Neural cell (in vitro differentiated cells): ENCODE measurements around the gene EIF3CL. TPM values are rescaled to one million over a fixed set of nuclear protein-coding genes. Genes with fewer than 3 reads are reported as not detected.
"Not testable (repeated sequence)": the region's sequence is repeated elsewhere in the genome, so short reads cannot be mapped to it uniquely, and the experiment has no call there.

Source experiments
- H2AFZ ChIP-seq: fragments of 200-600, 300-800 bp; sonication (generic), shearing (Covaris generic); 2 replicates; pipeline ENCODE4 v1.6.0; 2014; ENCODE audit warnings: low read depth, mild to moderate bottlenecking, antibody characterized with exemption, low read length, moderate library complexity
- H3F3A ChIP-seq: fragments of 200-600 bp; shearing (Covaris generic); 2 replicates; pipeline ENCODE4 v1.6.1; 2016; ENCODE audit warnings: mild to moderate bottlenecking, moderate library complexity, mixed read lengths, antibody characterized with exemption, low read length; ENCODE audit not compliant: insufficient read depth, poor library complexity, severe bottlenecking
- H3K27ac ChIP-seq: fragments of 200-600, 300-800 bp; sonication (generic), shearing (Covaris generic); 2 replicates; pipeline ENCODE4 v1.5.1; 2014; ENCODE audit warnings: mild to moderate bottlenecking, low read length, moderate library complexity
- H3K27me3 ChIP-seq: fragments of 300-800, 200-600 bp; sonication (generic), shearing (Covaris generic); 2 replicates; pipeline ENCODE4 v1.6.0; 2014; ENCODE audit warnings: mild to moderate bottlenecking, low read depth, low read length, moderate library complexity; ENCODE audit not compliant: insufficient read depth
- H3K36me3 ChIP-seq: fragments of 300-800, 200-600 bp; sonication (generic), shearing (Covaris generic); 2 replicates; pipeline ENCODE4 v1.5.1; 2014; ENCODE audit warnings: mild to moderate bottlenecking, antibody characterized with exemption, low read length, moderate library complexity; ENCODE audit not compliant: insufficient read depth
- H3K4me2 ChIP-seq: fragments of 300-800, 200-600 bp; sonication (generic), shearing (Covaris generic); 2 replicates; pipeline ENCODE4 v1.6.0; 2014; ENCODE audit warnings: mild to moderate bottlenecking, low read length
- H3K4me3 ChIP-seq: fragments of 300-800, 200-600 bp; sonication (generic), shearing (Covaris generic); 2 replicates; pipeline ENCODE4 v1.5.1; 2014; ENCODE audit warnings: mild to moderate bottlenecking, low read length, moderate library complexity
- H3K79me2 ChIP-seq: fragments of 200-600 bp; shearing (Covaris generic); replicated peaks from 2 replicates; pipeline ENCODE4 v1.6.0; 2014; ENCODE audit warnings: mild to moderate bottlenecking, low read length, moderate library complexity; ENCODE audit not compliant: insufficient read depth
- H3K9ac ChIP-seq: fragments of 300-800, 200-600 bp; sonication (generic), shearing (Covaris generic); 2 replicates; pipeline ENCODE4 v1.6.1; 2016; ENCODE audit warnings: mild to moderate bottlenecking, low read length, mixed read lengths
- H3K9me2 ChIP-seq: fragments of 200-600 bp; shearing (Covaris generic); 2 replicates; pipeline ENCODE4 v1.6.1; 2016; ENCODE audit warnings: mild to moderate bottlenecking, low read length, mixed read lengths; ENCODE audit not compliant: insufficient read depth
- H3K9me3 ChIP-seq: fragments of 200-600, 300-800 bp; sonication (generic), shearing (Covaris generic); 2 replicates; pipeline ENCODE4 v1.6.1; 2016; ENCODE audit warnings: mild to moderate bottlenecking, mixed run types, low read length, moderate library complexity, mixed read lengths
- H4K20me1 ChIP-seq: fragments of 200-600 bp; shearing (Covaris generic); 2 replicates; pipeline ENCODE4 v1.6.1; 2016; ENCODE audit warnings: mild to moderate bottlenecking, mixed run types; ENCODE audit not compliant: insufficient read depth
- polyA plus RNA-seq: library from polyadenylated mRNA; depleted of rRNA; stranded (reverse); fragments of >200 nt; gene quantifications from 2 replicates; pipeline ENCODE4 v1.2.3, GENCODE V29; 2014

The EIF3CL gene
- polyA plus RNA-seq, 1 donor from 2014 or later, result 22.3 TPM

DNA sequence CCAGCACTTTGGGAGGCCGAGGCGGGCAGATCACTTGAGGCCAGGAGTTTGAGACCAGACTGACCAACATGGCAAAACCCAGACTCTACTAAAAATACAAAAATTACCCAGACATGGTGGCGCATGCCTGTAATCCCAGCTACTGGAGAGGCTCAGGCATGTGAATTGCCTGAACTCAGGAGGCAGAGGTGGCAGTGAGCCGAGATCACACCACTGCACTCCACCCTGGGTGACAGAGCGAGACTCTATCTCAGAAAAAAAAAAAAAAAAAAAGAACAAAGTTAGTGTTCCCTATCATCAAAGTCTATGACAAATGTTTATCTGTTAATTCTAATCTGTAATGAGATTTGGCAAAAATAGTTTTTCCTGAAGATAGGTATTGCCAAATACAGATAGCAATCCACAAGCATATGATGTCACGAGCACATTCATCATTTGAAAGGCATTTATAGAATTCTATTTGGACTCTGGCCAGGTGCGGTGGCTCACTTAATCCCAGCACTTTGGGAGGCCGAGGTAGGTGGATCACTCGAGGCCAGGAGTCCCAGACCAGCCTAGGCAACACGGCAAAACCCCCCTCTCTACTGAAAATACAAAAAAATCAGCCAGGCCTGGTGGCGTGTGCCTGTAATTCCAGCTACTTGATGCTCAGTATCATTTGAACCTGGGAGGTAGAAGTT, 17.6 kb upstream of the EIF3CL start:
- H2AFZ ChIP-seq, H3K36me3 ChIP-seq, H3K4me3 ChIP-seq, H3K27me3 ChIP-seq, H3K9me2 ChIP-seq, H3K9me3 ChIP-seq, H3K4me2 ChIP-seq, H4K20me1 ChIP-seq, H3K27ac ChIP-seq, H3K79me2 ChIP-seq, H3K9ac ChIP-seq, H3F3A ChIP-seq: not testable (repeated sequence)

DNA sequence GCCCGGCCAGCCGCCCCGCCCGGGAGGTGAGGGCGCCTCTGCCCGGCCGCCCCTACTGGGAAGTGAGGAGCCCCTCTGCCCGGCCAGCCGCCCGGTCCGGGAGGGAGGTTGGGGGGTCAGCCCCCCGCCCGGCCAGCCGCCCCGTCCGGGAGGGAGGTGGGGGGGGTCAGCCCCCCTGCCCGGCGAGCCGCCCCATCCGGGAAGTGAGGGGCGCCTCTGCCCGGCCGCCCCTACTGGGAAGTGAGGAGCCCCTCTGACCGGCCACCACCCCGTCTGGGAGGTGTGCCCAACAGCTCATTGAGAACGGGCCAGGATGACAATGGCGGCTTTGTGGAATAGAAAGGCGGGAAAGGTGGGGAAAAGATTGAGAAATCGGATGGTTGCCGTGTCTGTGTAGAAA, 13.4 kb upstream of the EIF3CL start:
- H3K4me2 ChIP-seq, H3K36me3 ChIP-seq, H3K9me2 ChIP-seq, H3F3A ChIP-seq, H3K27ac ChIP-seq, H3K9ac ChIP-seq, H3K9me3 ChIP-seq, H3K79me2 ChIP-seq, H2AFZ ChIP-seq, H4K20me1 ChIP-seq, H3K4me3 ChIP-seq, H3K27me3 ChIP-seq: not testable (repeated sequence)

GRCh38 chr16:28414530-28414929, 10.9 kb upstream of the EIF3CL start:
- not testable (repeated sequence) for H2AFZ ChIP-seq, H3K9me2 ChIP-seq, H3K27me3 ChIP-seq, H3K27ac ChIP-seq, H3K9me3 ChIP-seq, H3K79me2 ChIP-seq, H3K9ac ChIP-seq, H4K20me1 ChIP-seq, H3F3A ChIP-seq, H3K4me2 ChIP-seq, H3K36me3 ChIP-seq, H3K4me3 ChIP-seq

DNA sequence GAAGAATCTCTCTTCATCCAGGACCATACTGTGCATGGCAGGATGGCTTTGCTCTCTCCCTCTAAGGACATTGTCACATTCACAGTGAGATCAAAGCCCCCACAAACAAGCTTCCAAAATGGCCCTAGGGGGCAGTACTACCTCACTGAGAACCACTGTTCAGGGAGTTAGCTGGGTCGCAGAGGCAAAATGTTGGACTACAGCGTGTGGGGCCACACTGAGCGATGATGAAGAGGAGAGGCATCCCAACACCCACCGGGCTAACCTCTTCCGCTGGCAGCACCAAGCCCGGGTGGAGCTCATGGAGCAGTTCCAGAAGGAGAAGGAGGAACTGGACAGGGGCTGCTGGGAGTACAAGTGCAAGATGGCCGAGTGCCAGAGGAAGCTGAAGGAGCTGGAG, 9.9 kb upstream of the EIF3CL start:
- not testable (repeated sequence) for H3K79me2 ChIP-seq, H3K36me3 ChIP-seq, H3F3A ChIP-seq, H3K9me3 ChIP-seq, H3K9ac ChIP-seq, H3K4me3 ChIP-seq, H2AFZ ChIP-seq, H3K27me3 ChIP-seq, H3K27ac ChIP-seq, H4K20me1 ChIP-seq, H3K9me2 ChIP-seq, H3K4me2 ChIP-seq

GRCh38 chr16:28392054-28392453, 11.6 kb downstream of the EIF3CL start:
- not testable (repeated sequence) for H4K20me1 ChIP-seq, H3K9me3 ChIP-seq, H3K27ac ChIP-seq, H3K9ac ChIP-seq, H3K4me2 ChIP-seq, H3K27me3 ChIP-seq, H3F3A ChIP-seq, H3K4me3 ChIP-seq, H3K79me2 ChIP-seq, H3K36me3 ChIP-seq, H2AFZ ChIP-seq, H3K9me2 ChIP-seq

DNA sequence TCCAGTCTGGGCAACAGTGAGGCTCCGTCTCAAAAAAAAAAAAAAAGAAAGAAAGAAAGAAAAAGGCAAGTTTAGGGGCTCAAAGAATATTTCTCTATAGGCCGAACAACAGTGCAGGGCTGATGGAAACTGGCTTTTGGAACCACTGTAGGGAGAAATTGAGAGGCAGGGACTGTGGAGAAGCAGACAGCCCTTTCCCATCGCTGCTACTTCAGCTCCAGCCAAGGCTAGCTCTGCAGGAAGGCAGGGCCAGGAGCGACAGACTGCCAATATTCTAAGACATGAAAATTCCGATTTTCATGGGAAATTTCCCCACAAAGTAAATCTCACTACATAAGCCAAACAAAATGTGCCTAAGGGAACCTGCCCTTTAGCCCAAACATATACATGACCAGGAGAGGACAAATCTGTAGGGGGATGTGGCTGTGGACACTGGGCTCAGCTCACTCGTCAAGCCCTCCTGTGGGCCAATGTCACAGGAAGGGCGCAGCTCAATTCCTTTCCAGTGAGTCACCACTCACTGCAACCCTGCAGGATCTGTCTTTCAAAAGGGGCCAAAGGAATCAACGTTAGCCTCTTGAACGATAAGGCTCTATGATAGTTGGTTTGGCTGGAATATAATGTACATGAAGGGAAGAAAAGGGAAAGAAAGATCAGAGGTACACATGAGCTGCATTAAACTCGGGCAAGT, 21.3 kb downstream of the EIF3CL start:
- not testable (repeated sequence) for H4K20me1 ChIP-seq, H3K9me2 ChIP-seq, H3K27ac ChIP-seq, H3K79me2 ChIP-seq, H3K36me3 ChIP-seq, H3F3A ChIP-seq, H2AFZ ChIP-seq, H3K4me2 ChIP-seq, H3K27me3 ChIP-seq, H3K9ac ChIP-seq, H3K9me3 ChIP-seq, H3K4me3 ChIP-seq

- not testable (repeated sequence) for H4K20me1 ChIP-seq, H3K4me3 ChIP-seq, H2AFZ ChIP-seq, H3K27me3 ChIP-seq, H3K4me2 ChIP-seq, H3K9me2 ChIP-seq, H3K9ac ChIP-seq, H3K27ac ChIP-seq, H3K79me2 ChIP-seq, H3K36me3 ChIP-seq, H3K9me3 ChIP-seq, H3F3A ChIP-seq
These were observed 25.8 kb downstream of the EIF3CL start for GRCh38 chr16:28377822-28378221.

DNA sequence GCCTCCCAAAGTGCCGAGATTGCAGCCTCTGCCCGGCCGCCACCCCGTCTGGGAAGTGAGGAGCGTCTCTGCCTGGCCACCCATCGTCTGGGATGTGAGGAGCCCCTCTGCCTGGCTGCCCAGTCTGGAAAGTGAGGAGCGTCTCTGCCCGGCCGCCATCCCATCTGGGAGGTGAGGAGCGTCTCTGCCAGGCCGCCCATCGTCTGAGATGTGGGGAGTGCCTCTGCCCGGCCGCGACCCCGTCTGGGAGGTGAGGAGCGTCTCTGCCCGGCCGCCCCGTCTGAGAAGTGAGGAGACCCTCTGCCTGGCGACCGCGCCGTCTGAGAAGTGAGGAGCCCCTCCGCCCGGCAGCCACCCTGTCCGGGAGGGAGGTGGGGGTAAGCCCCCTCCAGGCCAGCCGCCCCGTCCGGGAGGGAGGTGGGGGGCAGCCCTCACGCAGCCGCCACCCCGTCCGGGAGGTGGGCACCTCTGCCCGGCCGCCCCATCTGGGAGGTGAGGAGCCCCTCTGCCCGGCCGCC, 26.5 kb downstream of the EIF3CL start:
- not testable (repeated sequence) for H3F3A ChIP-seq, H3K4me3 ChIP-seq, H3K36me3 ChIP-seq, H3K27me3 ChIP-seq, H3K79me2 ChIP-seq, H4K20me1 ChIP-seq, H3K27ac ChIP-seq, H3K9me2 ChIP-seq, H3K9ac ChIP-seq, H3K9me3 ChIP-seq, H3K4me2 ChIP-seq, H2AFZ ChIP-seq
